Endothelial cell of umbilical vein (primary cell): ENCODE measurements around the gene PARD3B. TPM values are rescaled to one million over a fixed set of nuclear protein-coding genes. Genes with fewer than 3 reads are reported as not detected.

Source experiments
- BruUV-seq: library from RNA; stranded (reverse); fragments of 400-500 nt; replicated peaks from 2 replicates; lab custom pipeline; 2021; lab: Mats Ljungman, UMichigan
- CTCF ChIA-PET: fragments of 300-600, 350-600 bp; sonication (Branson Sonifier 250); formaldehyde crosslinking; loops from one replicate; lab custom pipeline; 2021; ENCODE audit warnings: antibody characterized with exemption, inconsistent platforms; lab: Charles Lee
- POLR2A ChIA-PET: fragments of 300-600, 350-600 bp; sonication (Branson Sonifier 250); formaldehyde crosslinking; loops from one replicate; lab custom pipeline; 2021; ENCODE audit warnings: antibody characterized with exemption, inconsistent platforms; lab: Charles Lee
- DNase-seq: peaks from one replicate; pipeline ENCODE4 v3.0.0-alpha.2; 2011; ENCODE audit warnings: low read depth, low spot score
- FAIRE-seq: peaks from 2 replicates; lab custom pipeline; 2011; peaks lifted over from hg19 to GRCh38; lab: Jason Lieb, UNC
- H2AFZ ChIP-seq: 2 replicates; pipeline ENCODE4 v1.6.0; 2012; ENCODE audit warnings: low read depth, low read length, control low read depth, inconsistent platforms
- H3K27ac ChIP-seq: 2 replicates; pipeline ENCODE4 v1.5.1; 2011; ENCODE audit warnings: low read depth, mild to moderate bottlenecking, control low read depth, low read length, moderate library complexity; ENCODE audit not compliant: insufficient read depth
- H3K27me3 ChIP-seq, 2 experiments: 2 replicates each; pipeline versions ENCODE4 v1.6.0 to v1.6.1; 2011; ENCODE audit warnings: low read length in 2 of 2, mixed read lengths in 1 of 2; ENCODE audit not compliant: control insufficient read depth in 2 of 2, insufficient read depth in 2 of 2
- H3K36me3 ChIP-seq, 2 experiments: 2 replicates in 1 of 2; 3 replicates in 1 of 2; pipeline ENCODE4 v1.5.1; 2011; ENCODE audit warnings: low read length in 2 of 2, mild to moderate bottlenecking in 1 of 2, moderate library complexity in 1 of 2; ENCODE audit not compliant: control insufficient read depth in 2 of 2, insufficient read depth in 2 of 2; ENCODE audit errors: extremely low read depth in 1 of 2
- H3K4me1 ChIP-seq: 3 replicates; pipeline ENCODE4 v1.5.1; 2011; ENCODE audit warnings: mild to moderate bottlenecking, low read length; ENCODE audit not compliant: control insufficient read depth, insufficient read depth; ENCODE audit errors: extremely low read depth
- H3K4me2 ChIP-seq: 2 replicates; pipeline ENCODE4 v1.6.1; 2011; ENCODE audit warnings: low read length, control low read depth, mixed read lengths; ENCODE audit not compliant: insufficient read depth
- H3K4me3 ChIP-seq, 3 experiments: fragments of 200-600 bp in 1 of 3; sonication (generic), shearing (Covaris generic) in 1 of 3; replicated peaks in 1 of 3; 2 replicates each; pipeline ENCODE4 v1.5.1; 2011 to 2016; ENCODE audit warnings: control low read depth in 3 of 3, low read length in 3 of 3, mild to moderate bottlenecking in 2 of 3, inconsistent platforms in 1 of 3, low read depth in 1 of 3, moderate library complexity in 1 of 3; ENCODE audit not compliant: insufficient read depth in 1 of 3
- H3K79me2 ChIP-seq: 2 replicates; pipeline ENCODE4 v1.6.0; 2012; ENCODE audit warnings: low read length, inconsistent platforms; ENCODE audit not compliant: control insufficient read depth, insufficient read depth
- H3K9ac ChIP-seq: replicated peaks from 2 replicates; pipeline ENCODE3; 2011; ENCODE audit warnings: low read length, control low read depth; ENCODE audit not compliant: insufficient read depth; ENCODE audit errors: extremely low read depth
- H3K9me1 ChIP-seq: replicated peaks from 3 replicates; pipeline ENCODE4 v1.6.0; 2011; ENCODE audit warnings: mild to moderate bottlenecking, low read length; ENCODE audit not compliant: control insufficient read depth, insufficient read depth; ENCODE audit errors: extremely low read depth
- H3K9me3 ChIP-seq: replicated peaks from 2 replicates; pipeline ENCODE4 v1.5.1; 2012; ENCODE audit warnings: low read length, inconsistent platforms; ENCODE audit not compliant: control insufficient read depth, insufficient read depth
- H4K20me1 ChIP-seq: replicated peaks from 2 replicates; pipeline ENCODE3; 2011; ENCODE audit warnings: mild to moderate bottlenecking, low read length; ENCODE audit not compliant: control insufficient read depth, insufficient read depth; ENCODE audit errors: extremely low read depth
- CTCF ChIP-seq, 2 donors: IDR thresholded peaks; 1 replicate in 1 of 2; 2 replicates in 1 of 2; pipeline ENCODE4 v1.5.1; 2011; ENCODE audit warnings: low read length in 2 of 2, mild to moderate bottlenecking in 2 of 2, moderate library complexity in 2 of 2, control low read depth in 1 of 2, inconsistent platforms in 1 of 2, low read depth in 1 of 2; ENCODE audit not compliant: insufficient read depth in 1 of 2; ENCODE audit errors: extremely low read depth in 1 of 2
- EZH2 ChIP-seq: IDR thresholded peaks from 2 replicates; pipeline ENCODE4 v1.6.1; 2012; ENCODE audit warnings: borderline replicate concordance, low read depth, mild to moderate bottlenecking, moderate library complexity, low read length, inconsistent platforms; ENCODE audit not compliant: severe bottlenecking
- FOS ChIP-seq: IDR thresholded peaks from 2 replicates; pipeline ENCODE4 v1.6.1; 2011; ENCODE audit warnings: mild to moderate bottlenecking, low read length, moderate library complexity, borderline replicate concordance; ENCODE audit not compliant: insufficient read depth
- GATA2 ChIP-seq: IDR thresholded peaks from 2 replicates; pipeline ENCODE4 v1.7.0; 2011; ENCODE audit warnings: low read depth, mild to moderate bottlenecking, moderate library complexity, mixed read lengths, low read length; ENCODE audit not compliant: insufficient read length, insufficient read depth
- JUN ChIP-seq: IDR thresholded peaks from 2 replicates; pipeline ENCODE4 v1.6.1; 2011; ENCODE audit warnings: borderline replicate concordance, low read depth; ENCODE audit not compliant: insufficient read length, insufficient read depth
- MYC ChIP-seq: IDR thresholded peaks from one replicate; pipeline ENCODE4 v1.6.1; 2011; ENCODE audit warnings: mild to moderate bottlenecking, low read depth, low read length
- POLR2A ChIP-seq: IDR thresholded peaks from 2 replicates; pipeline ENCODE4 v1.6.1; 2012; ENCODE audit warnings: low read depth, mild to moderate bottlenecking, control low read depth, low read length
- POLR2AphosphoS5 ChIP-seq: IDR thresholded peaks from 2 replicates; pipeline ENCODE4 v1.6.1; 2012; ENCODE audit warnings: low read depth, mild to moderate bottlenecking, control low read depth, low read length, moderate library complexity; ENCODE audit not compliant: insufficient read depth
- dilution Hi-C: fragments of 300-500 bp; cut with MboI; formaldehyde crosslinking; loops from one replicate; pipeline ENCODE4 v1.15.0; 2019; ENCODE audit warnings: low sequenced_read_pairs; ENCODE audit not compliant: extremely low pct_ligation_motif_present
- intact Hi-C: fragments of 100-400 bp; cut with micrococcal nuclease; formaldehyde crosslinking; loops from one replicate; pipeline ENCODE4 v1.10.0; 2022
- polyA plus RNA-seq, 4 experiments: library from polyadenylated mRNA; depleted of rRNA in 3 of 4; stranded (reverse) in 3 of 4; unstranded in 1 of 4; fragments of >200 nt; gene quantifications; 2 replicates each; pipeline versions ENCODE4 v1.2.1 to v1.2.3, GENCODE V29; 2011 to 2012; ENCODE audit warnings: missing spikeins in 1 of 4
- total RNA-seq: library from RNA; stranded (reverse); gene quantifications from 2 replicates; pipeline ENCODE4 v1.2.3, GENCODE V29; 2021
- TF ChIP-seq, protein P1 (sequence below): IDR thresholded peaks from 2 replicates; pipeline ENCODE4 v1.6.1; 2011; ENCODE audit not compliant: insufficient read depth, insufficient read length

PARD3B gene
- total and polyA plus RNA-seq, 2 donors (not counting 3 experiments of a cell fraction or from before 2014, with no cell fraction given): 2.2 to 30.9 TPM

DNA sequence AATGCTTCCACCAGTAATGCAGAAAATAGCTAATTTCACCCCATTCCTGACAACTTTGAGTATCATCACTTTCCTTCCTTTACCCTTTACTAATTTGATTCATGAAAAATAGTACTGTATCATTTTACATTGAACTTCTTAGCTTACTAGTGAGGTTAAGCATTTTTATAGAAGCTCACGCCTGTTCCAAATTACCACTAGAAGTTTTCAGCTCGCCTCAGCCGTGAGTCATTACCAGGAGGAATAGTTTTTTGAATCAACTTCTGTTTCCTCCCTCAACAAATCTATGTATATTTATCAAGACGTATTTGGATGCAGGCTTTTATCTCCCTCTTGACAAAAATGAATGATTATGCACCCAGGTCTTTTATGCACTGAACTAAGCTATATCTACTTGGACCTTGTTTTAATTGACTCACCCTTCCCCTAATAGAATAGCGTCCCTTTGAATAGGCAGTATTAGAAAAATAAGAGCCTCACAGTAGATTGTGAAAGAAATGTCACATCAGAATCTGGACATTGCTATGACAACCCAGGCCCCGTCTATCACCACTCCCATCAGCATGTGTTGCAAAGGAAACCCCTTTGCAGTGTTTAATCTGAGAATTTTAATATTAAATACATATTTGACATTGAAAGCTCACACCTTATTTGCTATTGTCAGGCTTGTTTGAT, 929.6 kb downstream of the PARD3B start:
- H3K79me2 ChIP-seq: no peaks in the 10 kb centered on the region
- H3K4me2 ChIP-seq: no peak overlapping the region
- H4K20me1 ChIP-seq: no peaks in the 10 kb centered on the region
- H3K27me3 ChIP-seq: no peaks in the 10 kb centered on the region
- H3K27ac ChIP-seq: no peak overlapping the region
- CTCF ChIA-PET: interaction anchor here (0.8 to 2.1 kb wide), 4 partner anchors 8 to 200 kb away, joined by 3 to 7 read pairs (median 4); no protein-coding TSS in a partner anchor
- no peaks in the 10 kb centered on the region for H3K9me3 ChIP-seq
- H3K9ac ChIP-seq: no peak overlapping the region
- intact Hi-C loops: no loop called here
- POLR2A ChIA-PET: no interaction called here
- TF ChIP-seq, protein P1, sequence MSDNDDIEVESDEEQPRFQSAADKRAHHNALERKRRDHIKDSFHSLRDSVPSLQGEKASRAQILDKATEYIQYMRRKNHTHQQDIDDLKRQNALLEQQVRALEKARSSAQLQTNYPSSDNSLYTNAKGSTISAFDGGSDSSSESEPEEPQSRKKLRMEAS: no peak
- TF ChIP-seq GATA2 (no peak), POLR2A (no peak), FOS (no peak), CTCF (IDR thresholded peaks at IDR 0.05; ENCODE audit: extremely low read depth in 1 of 2, insufficient read depth in 1 of 2, low read depth in 1 of 2, low read length in 2 of 2) (no peak), POLR2AphosphoS5 (no peak), EZH2 (no peak), JUN (no peak), MYC (no peak)
- H2AFZ ChIP-seq: no peak overlapping the region
- dilution Hi-C loops: no loop called here
- peaks cover 4% of the 10 kb centered on the region for H3K4me1 ChIP-seq
- no peak overlapping the region for H3K4me3 ChIP-seq
- BruUV-seq: no TSS peak
- H3K9me1 ChIP-seq: no peaks in the 10 kb centered on the region
- H3K36me3 ChIP-seq: no peaks in the 10 kb centered on the region
- DNase-seq (peak; percentile 54), FAIRE-seq (no peak)
